ENCODE measurements around the gene NAPG.
"Not testable (repeated sequence)": the region's sequence is repeated elsewhere in the genome, so short reads cannot be mapped to it uniquely, and the experiment has no call there.

Gene NAPG

DNA sequence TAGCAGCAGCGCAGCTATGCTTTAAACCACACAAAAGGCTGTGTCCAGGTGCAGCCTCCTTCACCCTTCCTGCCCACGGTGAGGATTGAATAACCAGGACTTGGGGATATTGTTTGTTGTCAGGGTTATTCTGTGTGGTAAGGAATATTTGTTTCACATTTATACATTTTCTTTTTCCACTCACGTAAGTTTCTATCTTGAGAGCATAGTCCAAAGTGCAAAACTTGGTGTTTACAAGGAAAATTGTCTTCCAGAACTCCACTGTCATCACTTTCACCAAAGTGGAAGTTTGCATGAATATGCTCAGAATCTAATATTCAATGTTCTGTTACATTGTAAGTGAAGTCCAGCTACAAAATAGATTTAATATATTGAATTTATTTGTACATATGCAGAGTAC, 26.4 kb downstream of the NAPG start:
- no peak for DNase-seq

DNA sequence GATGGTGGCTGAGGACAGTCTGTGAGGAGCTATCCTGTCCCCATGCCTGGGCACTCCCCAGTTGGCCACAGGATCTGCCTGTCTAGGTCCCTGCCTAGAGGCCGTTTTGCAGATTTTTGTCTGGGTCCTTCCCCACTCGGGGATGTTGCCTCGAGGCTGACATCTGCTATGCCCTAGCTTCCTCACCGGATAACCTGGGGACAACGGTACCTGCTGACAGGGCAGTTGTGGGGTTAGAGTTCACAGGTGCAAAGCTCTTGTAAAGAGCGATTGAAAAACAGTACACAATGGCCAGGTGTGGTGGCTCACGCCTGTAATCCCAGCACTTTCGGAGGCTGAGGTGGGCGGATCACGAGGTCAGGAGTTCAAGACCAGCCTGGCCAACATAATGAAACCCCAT, 30.4 kb downstream of the NAPG start:
- DNase-seq = not testable (repeated sequence)

DNA sequence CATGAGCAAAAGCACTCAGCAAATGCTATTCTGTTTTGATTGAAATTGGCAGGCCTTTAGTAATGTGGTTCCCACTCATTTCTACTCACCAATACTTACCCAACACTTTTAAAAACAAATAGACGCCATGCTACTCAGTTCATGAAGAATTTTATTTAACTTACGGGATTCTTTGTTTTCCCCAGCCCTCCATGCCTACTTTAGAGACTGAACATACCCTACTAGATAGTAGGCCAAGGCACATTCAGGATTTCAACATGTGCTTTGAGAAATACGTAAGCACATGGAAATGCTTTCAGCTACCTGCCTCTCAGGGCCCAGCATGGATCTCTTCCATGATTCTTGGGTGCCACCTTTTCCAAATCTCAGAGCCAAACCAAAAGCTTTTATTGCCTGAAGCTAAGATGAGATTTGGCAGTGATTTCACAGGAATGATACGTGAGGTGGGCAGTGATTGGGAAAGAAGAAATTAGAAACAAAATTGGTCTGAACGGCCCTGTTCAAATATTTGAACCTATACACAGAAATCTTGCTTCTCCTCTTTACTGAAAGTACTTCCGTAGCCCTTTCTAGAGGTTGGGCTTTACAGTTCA, 31.4 kb downstream of the NAPG start:
- no peak for DNase-seq

DNA sequence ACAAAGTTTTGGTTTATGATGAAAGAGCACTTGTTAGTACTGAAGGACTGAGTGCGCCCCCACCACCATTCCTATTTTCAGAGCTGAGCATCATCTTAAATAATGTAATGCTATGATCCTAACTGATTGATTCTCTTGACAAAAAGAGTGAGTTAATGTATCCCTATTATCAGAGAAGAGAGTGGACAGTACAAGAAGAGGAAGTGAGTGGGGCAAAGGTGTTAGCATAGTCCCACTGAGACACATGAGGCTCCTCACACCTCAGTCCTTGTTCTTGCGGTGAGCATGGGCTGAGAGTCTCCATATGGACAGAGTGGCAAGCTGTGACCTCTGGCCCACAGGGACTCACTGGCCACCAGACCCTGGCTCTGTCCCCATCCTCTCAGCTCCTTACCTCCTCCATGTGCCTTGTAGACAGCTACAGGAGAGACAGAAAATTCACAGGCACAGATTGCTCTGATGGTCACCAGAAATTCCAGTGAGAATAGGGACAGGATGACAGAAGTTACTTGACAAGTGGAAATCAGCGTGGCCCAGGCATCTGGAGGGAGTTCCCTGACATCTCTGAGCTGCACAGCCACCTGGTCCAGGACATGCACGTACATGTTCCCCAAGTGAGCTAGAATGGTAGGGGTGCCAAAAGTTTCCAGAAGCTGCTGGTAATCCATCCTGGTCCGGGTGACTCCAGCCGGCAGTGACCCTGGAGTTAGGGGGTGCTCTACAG, 32.6 kb downstream of the NAPG start:
- no peak for DNase-seq

DNA sequence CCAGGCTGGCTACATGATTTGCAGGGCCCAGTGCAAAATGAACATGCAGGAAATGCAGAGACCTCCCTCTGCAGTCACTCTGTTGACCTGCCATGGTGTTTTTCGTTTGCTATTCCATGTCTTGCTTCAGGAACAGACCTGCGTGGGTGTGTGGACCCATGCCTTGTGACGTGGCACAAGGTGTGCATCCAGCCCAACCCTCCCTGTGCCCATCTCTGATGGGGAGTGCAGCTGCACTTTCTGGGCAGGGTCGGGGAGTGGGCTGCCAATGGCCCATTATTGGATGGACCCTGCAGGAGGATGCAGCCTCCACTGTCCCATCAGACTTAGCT, 33.1 kb downstream of the NAPG start:
- DNase-seq = no peak

DNA sequence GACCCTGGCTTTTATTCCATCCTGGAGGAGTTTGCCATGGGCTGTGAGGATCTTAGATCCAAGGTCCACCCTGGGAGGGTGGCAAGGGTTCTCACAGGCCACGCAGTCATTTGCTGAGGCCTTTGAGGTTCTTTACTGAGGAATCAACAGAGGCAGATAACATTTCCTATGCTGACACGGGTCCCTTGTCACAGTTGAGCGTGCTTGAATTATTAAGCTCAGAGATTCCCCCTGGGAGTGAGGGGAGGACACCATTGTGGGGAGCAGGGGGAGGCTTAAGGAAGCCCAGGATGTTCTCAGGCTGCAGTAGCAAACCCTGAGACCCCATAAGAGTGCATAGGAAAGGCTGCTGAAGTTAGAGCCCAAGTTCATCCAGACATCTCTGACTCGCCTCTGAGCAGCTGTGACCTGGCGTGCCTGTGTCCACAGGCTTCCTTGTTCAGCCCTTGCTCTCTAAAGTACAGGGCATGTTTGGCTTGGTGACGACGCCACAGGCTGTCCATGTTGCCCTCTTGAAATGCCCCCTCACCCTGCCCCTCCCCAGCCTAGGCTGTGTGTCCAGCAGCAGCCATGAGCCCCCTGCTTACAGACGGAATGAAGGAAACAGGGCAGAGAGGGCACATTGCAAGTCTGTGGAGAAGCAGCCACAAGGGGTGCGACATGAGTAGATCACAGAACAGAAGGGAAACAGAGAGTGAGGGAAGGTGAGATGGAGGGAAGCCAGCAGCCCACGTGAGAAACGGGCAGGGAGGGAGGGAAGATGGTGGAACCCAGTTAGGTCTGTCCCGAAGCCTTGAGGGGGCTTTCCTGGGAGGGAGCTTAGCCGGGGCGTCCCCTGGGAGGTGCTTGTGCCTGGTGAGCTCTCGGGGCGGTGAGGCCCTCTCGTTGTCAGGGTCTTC, 34.0 kb downstream of the NAPG start:
- no peak for DNase-seq

DNA sequence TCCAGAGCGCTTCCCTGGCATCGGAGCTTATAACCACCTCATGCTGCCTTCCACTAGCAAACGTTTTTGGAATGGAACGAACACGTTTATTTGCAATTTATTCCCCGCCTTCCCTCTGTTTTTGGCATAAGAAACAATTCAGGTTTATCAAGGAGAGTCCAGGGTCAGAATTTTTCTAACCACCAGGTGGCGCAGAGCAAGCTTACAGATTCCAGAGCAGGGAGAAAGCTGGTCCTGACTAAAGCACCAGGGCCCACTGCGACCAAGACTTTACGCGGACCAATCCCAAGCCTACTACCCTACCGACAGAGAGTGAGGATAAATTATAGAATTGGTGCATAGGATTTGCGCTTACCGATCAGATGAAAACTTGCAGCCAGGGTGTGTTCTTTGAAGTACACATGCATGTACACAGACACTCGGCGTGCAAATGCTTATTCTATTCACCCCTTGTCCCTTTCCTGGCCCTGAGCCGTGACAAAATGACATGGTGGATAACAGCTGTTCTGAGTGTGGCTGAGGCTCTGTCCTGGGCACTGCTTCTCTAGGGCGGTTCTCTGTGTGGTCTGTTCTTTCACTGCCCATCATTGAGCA, 34.7 kb downstream of the NAPG start:
- DNase-seq = peak; percentile 69

DNA sequence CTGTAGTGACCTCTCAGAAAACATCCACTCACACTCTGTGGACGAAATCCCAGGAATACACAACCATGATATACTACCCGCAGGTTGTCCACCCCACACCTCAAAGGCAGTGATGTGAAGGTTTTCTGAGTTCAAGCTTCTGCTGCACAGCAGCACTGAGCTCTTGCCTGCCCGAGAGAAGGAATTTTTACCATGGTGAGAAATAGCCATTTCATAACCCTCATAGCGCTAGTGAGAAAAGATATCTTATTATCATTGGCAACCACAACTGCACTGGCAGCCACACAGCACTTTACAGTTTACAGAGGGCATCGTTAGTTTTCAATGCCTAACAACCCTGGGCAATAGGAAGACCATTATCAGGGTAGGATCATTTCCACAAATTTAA, 36.9 kb downstream of the NAPG start:
- no peak for DNase-seq

DNA sequence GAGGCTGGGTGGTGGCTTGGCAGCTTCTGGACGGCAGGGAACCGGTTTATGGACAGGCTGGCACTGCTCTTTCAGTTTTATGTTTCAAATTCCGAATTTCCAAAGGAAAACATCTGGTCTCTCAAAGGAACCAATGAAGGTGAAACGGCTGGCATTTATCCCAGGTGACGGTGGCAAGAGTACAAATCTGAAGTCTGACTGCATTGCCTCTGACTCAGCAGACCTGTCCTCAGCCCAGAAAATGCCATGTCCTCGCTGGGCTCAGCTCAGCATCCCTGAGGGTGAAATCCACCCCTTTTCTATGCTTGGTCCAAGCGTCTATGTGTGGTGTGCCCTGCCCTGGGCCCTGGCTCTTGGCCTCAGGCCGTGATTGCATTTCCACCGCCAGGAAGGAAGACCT, 38.1 kb downstream of the NAPG start:
- DNase-seq = no peak

DNA sequence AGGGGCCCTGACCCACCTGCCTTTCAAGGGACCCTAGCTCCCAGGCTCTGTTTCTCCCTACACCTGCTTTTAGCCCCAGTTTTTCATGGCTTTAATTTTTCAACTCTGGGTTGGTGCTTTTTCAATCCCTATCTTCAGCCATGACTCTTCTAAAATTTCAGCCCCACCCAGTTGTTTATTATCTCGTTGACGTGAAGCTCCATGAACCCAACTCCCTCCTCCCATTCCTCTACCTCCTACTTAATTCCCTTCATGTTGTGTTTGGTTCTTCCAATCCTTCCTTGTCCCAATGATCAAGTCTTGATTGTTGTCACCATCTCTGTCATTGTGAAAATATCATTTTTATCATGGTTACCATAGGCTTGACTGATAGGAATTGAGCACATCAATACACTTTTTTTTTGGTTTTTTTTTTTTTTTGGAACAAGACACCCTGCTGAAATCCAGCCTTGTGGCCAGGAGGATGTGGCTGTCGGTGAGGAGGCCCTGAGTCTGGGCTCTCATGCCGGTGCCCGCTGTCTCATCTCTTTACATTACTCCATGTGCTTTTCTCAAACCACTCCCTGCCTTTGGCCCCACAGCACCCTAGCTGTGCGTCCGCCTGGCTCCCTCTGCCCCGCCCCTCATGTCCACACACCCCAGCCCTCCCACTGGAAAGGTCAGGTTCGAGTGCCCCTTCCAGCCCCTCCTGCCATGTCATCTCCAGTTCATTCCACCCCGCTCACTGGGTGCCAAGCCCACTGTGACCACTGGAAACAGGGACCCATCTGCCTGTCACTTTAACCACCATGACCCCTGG, 39.3 kb downstream of the NAPG start:
- no peak for DNase-seq

DNA sequence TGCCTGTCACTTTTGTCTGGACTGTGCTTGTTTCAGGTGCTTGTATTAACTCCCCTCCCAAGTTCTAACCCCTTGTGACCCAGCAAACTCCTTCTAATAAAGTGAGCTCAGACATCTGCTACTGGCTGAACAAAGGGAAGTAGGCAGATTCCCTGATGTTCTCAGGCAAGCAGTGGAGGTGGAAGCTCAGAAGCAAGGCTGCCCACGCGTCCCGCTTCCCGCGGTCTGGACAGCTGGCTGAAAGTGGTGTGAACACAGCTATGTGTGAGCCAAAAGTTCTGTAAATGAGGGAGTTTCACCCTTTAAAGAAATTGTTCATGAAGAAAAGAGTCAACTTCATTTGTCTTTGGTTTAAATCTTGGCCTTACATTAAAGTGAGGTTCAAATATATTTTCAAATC, 40.0 kb downstream of the NAPG start:
- no peak for DNase-seq

DNA sequence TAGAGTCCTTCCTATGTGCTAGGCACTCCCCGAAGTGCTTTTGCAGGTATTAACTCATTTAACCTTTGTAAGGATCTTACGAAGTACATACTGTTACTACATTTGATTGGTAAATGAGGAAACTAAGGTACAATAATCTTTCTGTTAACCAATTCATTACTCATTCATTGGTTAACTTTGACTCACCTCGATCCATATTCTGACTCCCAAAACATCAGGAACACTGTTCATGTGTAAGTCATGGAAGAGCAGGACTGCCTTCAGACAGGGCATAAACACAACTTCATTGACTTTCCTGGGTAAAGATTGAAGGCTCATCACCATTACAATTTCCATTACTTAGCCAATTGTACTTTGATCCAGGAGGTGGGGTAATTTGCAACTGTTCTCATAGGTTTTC, 40.6 kb downstream of the NAPG start:
- no peak for DNase-seq

DNA sequence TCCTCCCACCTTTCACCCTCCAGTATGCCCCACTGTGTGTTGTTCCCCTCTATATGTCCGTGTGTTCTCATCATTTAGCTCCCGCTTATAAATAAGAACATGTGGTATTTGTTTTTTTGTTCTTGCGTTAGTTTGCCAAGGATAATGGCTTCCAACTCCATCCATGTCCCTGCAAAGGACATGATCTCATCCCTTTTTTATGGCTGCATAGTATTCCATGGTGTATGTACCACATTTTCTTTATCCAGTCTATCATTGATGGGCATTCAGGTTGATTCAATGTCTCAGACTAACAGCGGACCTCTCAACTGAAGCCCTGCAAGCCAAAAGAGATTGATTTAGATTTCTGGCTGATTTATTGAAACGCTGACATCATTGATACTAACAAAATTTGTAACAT, 44.1 kb downstream of the NAPG start:
- not testable (repeated sequence) for DNase-seq

DNA sequence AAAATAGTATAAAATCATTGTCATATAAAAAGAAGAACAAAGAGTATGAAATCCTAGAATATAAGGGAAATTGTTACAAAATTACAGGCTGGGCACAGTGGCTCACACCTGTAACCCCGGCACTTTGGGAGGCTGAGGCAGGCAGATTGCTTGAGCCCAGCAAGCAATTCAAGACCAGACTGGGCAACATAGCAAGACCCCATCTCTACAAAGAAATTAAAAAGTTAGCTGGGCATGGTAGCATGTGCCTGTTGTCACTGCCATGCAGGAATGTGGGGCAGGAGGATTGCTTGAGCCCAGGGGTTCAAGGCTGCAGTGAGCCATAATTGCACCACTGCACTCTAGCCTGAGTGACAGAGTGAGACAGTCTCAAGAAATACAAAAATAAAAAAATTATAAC, 44.8 kb downstream of the NAPG start:
- DNase-seq = no peak

DNA sequence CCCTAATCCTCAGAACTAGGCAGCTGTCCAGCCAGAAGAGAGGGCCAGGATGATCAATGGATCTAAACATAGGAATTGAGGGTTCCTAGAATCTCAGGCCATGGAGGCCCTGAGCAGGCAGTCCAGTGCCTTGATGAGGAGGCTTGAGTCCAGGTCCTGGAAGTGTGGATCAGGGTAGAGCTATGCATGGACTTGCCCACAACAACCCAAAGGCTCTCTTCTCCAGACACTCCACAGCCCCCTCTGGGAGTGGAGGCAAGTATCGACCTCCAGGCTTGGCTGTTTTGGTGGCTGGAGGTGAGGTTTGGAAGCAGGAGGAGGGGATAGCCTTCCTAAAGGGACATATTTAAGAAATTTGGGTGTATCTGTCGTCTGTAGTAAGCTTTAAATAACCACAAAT, 45.7 kb downstream of the NAPG start:
- DNase-seq = no peak

DNA sequence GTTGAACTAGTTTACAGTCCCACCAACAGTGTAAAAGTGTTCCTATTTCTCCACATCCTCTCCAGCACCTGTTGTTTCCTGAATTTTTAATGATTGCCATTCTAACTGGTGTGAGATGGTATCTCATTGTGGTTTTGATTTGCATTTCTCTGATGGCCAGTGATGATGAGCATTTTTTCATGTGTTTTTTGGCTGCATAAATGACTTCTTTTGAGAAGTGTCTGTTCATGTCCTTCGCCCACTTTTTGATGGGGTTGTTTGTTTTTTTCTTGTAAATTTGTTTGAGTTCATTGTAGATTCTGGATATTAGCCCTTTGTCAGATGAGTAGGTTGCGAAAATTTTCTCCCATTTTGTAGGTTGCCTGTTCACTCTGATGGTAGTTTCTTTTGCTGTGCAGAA, 47.4 kb downstream of the NAPG start:
- not testable (repeated sequence) for DNase-seq

DNA sequence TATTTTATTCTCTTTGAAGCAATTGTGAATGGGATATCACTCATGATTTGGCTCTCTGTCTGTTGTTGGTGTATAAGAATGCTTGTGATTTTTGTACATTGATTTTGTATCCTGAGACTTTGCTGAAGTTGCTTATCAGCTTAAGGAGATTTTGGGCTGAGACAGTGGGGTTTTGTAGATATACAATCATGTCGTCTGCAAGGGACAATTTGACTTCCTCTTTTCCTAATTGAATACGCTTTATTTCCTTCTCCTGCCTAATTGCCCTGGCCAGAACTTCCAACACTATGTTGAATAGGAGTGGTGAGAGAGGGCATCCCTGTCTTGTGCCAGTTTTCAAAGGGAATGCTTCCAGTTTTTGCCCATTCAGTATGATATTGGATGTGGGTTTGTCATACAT, 48.6 kb downstream of the NAPG start:
- DNase-seq = not testable (repeated sequence)

DNA sequence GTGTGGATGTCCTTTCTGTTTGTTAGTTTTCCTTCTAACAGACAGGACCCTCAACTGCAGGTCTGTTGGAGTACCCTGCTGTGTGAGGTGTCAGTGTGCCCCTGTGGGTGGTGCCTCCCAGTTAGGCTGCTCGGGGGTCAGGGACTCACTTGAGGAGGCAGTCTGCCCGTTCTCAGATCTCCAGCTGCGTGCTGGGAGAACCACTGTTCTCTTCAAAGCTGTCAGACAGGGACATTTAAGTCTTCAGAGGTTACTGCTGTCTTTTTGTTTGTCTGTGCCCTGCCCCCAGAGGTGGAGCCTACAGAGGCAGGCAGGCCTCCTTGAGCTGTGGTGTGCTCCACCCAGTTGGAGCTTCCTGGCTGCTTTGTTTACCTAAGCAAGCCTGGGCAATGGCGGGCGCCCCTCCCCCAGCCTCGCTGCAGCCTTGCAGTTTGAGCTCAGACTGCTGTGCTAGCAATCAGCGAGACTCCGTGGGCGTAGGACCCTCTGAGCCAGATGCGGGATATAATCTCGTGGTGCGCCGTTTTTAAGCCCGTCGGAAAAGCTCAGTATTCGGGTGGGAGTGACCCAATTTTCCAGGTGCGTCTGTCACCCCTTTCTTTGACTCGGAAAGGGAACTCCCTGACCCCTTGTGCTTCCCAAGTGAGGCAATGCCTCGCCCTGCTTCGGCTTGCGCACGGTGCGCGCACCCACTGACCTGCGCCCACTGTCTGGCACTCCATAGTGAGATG, 52.2 kb downstream of the NAPG start:
- DNase-seq = not testable (repeated sequence)

DNA sequence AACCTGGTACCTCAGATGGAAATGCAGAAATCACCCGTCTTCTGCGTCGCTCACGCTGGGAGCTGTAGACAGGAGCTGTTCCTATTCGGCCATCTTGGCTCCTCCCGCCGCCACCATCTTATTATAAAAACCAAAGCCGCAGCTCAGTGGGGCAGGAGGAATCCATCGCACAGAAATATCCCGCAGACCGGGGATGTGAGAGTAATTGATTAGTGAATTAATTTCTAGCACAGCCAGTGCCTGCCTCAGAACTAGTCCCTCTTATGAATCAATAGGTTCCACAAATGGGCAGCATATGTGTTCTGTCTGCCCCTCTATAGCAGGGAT, 52.7 kb downstream of the NAPG start:
- DNase-seq = not testable (repeated sequence)

DNA sequence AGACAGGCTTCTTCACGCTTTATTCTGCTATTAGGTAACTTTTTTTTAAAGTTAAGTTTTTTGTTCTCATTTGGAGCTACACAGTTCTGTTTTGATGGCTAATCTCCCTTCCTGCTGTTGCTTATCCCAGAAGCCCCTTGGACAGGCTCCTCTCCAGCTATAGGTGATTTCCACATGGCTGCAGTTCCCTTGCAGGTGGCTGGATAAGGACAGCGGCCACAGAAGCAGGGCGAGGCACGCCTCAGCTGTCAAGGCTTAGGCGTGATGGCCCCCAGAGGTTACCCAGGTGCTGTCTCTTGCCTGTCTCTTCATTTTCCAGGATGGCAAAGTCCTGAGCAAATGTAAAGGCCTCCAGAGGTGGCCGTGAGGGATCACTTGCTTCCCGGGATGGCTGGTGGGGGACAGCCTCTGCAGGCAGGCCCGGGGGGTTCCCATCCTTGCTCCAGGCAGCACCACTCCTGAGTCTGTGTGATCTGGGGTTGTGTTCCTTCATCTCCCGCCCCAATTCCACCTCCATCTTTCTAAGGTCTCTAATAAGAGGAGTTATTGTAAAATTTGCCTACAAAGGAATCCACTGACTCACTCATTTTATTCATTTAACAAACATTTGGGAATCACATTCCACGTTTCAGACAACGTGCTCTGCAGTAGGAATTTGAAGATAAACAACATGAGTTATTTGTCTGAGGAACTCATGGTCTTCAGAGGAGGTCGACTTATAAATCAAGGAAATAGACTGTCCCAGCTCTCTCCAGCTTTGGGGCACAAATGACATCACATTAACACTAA, 53.4 kb downstream of the NAPG start:
- DNase-seq = no peak

DNA sequence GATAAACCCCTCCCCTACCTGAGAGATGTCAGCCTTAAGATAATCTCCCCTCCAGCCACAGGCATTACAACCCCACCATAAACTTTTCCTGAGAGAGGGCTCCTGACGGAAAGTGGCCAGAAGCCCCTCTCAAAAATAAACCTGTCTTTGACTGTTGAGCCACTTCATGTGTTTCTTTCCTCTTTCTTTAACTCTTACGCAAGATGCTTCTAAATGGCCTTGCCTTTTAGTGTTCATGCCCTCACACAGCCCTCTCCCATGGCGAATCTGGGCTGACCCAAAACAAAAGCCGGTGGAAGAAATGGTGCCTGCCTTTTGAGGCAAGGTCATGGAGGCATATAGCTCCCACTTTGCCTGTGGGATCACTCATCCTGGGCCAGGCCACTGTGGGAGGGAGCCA, 54.4 kb downstream of the NAPG start:
- DNase-seq = no peak

DNA sequence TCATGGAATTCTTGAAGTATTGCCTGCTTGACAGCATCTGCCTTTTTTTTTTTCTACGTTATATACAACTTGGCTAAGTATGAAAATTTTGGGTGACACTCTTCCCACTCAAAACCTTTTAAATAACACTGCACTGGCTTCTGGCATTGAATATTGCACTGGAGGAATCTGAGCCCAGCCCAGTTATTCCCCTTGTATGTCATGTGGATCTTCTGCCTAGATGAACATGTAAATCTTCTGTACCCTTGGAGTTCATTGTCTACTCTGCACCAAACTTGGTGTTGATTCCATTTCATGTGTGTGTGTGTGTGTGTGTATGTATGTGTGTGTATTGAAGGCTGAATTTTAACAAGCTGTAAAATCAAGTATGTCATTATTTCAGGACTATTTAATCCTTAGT, 59.4 kb downstream of the NAPG start:
- no peak for DNase-seq

Measured in COR-L47 (cell line).